Astrocyte of the hippocampus (primary cell): Measurements from ENCODE around the gene SH3RF1.

Source experiments
- DNase-seq: peaks from one replicate; pipeline ENCODE4 v3.0.0; 2011; ENCODE audit warnings: low read depth, low spot score

The SH3RF1 gene

DNA sequence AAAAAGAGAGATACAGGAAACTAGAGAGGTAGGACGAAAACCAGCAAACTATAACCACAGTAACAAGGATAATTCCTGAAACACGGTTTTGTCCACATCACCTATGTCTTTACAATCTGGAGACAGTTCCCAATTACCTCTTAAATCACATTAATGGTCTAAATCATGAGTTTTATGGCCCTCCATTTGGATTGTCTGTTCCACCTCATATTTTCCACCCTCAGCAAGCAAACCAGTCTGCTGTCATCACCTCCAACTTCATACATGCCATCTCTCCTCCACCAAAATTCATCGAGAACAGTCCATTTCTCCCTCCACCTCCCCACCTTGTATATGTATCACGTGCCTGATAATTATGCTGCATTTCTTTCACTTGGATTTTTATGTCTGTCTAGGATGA, 107.3 kb downstream of the SH3RF1 start:
- no peak for DNase-seq

DNA sequence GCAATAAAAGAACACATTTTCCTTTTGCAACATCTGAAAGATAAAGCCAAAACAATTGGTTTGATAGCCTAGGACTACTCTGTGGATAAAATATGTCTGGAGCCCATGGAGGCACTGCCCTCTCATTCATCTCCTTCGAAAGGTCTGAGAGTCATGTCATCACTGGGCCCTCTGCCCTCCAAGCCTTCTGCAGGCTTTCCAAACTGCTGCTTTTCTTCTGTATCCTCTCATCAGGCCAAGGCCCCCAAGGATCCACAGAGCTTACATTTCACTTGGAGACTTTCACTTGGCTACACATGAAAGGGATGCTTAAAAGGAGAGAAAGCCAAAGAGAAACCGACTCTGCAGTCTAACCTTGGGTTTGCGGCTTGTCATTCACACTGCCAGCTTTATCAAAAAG, 109.9 kb downstream of the SH3RF1 start:
- DNase-seq: peak; percentile 69

DNA sequence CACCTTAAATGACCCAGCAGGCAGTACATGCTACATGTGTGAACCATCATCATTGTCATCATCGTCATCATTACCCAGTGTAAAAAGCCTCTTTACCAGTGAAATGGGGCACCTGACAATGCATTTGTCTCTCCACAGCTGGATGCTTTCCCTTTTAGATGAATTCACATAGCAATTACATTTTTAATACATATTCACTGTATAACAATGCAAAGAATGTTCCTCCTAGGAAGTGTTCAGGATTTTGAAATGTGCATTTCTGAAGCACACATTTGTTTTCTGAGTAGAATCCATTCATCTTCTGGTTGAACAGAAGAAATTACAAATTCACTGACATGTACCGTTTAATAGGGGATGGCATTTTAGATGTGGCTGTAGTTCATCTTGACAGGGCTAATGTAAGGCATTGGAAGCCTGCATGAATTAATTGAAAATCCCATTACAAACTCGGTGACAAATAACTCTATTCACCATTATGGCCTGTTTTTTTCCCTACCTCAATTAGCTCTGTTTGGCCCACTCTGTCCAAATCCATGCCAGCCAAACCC, 111.1 kb downstream of the SH3RF1 start:
- peak; percentile 58 for DNase-seq

DNA sequence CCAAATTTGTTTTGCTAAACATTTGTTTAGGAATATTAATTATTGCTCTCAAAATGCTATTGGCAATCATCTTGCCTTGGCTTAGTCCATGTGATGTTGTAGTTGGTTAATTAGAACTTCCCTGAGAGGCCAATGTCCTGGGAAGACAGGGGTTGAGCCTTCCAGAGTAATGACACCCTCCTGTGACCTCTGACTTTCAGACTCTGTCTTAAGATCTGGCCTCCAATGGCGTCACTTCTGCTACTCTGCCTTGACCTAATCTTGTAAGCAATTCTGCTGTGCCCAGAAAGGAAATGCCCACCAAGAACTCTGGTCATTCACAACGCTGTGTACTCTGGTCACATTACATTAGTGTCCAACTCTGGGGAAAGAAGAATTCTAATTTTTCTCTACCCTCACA, 111.9 kb downstream of the SH3RF1 start:
- DNase-seq: no peak

DNA sequence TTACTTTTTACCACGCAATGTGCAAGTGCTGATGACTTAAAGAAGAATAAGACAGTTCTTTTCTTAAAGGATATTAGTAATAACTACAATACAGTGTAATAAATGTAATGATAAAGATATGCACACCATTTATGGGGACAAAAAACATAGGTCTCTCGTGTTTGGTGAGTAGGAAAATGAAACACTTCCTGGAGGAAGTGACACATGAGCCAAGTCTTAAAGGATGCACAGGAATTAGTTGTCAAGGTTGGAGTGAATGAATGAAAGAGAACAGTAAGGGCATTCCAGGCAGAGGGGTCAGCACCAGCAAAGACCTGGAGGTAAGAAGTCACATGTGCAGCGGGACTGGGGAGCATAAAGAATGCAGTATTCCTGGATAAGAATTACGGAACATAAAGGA, 112.7 kb downstream of the SH3RF1 start:
- no peak for DNase-seq

DNA sequence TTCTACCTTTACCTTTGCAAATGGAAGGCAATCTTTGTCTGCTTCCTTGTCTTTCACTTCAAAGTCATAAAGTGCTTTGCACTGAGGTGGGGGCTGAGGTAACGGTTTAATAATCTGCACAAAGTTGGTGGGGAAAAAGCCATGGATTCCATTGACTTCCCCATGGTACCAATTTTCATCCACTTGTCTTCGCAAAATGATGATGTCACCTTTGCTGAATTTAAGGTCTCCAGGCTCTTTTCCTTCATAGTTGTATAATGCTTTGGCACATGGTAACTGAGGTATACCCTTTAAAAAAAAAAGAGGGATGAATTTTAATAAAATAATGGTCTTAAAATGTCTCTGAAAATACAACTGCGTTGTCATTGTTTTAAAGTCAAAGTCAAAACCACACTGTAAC, 114.4 kb downstream of the SH3RF1 start:
- no peak for DNase-seq

DNA sequence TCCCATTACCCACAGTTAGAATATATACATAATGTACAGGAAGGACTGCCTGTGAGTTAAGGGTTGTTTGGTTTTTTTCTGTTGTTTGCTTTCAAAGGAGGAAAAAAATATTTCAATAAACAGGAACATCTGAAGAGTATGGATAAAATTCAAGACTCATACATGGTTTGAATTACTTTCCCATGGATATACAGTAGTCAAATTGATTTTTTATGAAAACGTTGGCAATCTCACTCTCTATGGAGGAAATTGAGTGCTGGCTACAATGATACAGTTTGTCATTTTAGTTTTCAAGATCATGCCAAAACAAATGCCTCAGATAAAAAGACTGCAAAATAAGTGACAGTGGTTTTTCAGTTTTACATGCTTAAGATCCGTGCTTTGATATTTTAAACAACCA, 116.6 kb downstream of the SH3RF1 start:
- DNase-seq: no peak

DNA sequence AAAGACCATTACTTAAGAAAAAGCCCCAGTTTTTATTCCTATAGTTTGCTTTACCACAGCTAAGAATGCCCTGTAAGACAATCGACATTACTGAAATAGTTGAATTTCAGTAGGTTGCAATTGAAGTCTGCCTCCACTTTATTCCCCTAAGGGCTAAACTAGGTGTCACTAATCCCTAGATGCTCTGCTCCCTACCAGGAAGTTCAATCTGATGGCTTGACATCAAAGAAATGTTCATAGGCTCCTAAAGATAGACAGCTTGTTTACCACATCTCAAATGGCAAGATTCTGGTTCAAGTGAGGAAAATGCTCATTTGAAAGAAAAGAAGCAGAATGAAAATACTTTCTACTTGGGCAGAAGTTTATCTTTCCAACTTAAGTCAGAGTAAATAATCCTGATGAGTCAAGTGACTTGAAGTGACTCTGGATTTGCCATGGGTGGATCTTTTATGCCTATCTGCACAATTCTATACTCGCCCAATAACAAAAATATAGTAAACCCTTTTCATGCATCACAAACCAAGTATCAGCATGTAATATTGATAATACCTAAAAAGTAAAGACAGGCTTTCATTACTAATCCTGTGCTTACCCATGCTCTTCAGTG, 117.2 kb downstream of the SH3RF1 start:
- no peak for DNase-seq

DNA sequence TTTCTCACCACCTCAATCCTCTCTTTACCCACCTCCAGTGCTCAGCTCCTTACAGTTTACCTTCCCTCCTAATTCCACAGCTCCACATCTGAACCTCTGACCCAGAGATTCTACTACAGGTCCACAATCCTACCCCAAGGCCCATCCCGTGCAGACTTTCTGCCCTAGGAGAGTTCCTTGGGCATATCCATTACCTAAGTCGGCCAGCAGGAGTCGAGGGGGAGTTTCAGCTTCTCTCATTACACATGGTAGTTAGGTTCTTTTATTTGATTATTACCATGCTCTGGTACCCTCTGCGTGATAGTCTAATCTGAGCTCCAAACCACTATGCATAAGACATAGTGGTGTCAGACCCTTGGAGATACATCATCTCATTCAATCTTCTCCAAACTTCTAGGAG, 117.9 kb downstream of the SH3RF1 start:
- no peak for DNase-seq

DNA sequence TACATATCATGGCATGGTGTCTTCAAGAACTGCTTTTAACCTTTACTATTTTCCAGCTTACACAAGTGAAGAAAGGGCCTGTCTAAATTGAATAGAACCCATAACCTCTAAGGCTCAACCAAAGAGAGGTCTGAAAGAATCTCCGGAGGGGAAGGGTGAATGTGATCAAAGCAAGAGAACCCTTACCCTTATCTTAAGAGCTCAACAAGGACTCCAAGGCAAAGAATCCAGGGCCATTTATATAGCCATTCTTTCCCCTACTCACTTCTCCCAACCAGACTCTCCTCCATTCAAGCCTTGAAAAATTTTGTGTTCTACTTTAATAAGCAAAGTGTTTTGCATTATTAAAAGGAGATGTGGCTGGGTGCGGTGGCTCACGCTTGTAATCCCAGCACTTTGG, 118.7 kb downstream of the SH3RF1 start:
- DNase-seq: no peak

DNA sequence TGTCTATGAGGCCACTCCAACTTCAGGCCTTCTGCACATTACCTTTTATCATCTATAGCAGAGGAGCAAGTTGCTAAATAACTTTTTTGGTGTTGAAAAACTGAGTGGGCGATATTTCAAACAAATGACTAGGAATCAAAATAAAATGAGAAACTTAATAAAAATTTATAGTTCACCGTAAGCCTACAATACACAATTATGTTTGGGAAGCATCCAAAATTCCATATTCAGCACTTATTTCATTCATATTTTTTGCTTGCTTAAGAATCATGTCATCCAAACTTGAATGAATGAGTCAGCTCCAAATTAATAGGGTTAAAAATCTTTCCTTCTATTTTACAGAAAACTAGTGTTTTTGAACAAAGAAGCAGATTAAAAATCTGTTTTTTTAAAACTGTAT, 119.1 kb downstream of the SH3RF1 start:
- no peak for DNase-seq

DNA sequence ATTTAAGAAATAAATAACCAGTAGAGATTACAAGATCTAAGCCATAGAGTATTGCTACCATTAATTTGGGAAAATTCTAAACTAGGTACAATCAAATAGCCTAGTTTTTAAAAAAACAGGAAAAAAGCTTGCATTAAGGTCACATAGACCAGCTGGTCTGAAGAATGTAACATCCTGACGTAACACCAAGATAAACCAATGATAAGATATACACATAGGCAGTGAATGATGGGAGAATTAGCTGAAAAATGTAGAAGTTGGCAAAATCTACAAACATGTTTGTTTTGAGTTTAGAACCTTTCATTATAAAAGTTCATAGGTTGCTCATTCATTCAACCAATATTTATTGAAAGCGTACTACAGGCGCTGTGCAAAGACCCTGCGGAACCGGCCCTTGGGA, 120.0 kb downstream of the SH3RF1 start:
- no peak for DNase-seq

DNA sequence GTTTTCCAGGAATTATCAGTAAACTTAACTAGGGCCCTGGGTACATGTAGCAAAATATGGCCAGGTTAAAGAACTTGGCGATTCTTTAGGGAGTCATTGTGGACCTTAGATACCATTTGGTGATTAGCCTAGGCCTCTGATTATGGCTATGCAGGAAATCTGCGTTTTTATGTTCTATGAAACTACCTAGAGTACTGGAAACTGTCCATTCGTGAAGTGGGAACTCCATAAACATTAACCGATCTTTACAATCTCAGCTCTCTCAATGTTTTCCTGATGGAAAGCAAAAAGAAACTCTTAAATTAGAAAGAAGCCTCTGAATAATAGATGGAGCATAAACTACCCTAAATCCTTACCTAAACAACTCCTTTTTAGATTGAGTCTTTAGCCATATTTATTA, 121.9 kb downstream of the SH3RF1 start:
- no peak for DNase-seq

DNA sequence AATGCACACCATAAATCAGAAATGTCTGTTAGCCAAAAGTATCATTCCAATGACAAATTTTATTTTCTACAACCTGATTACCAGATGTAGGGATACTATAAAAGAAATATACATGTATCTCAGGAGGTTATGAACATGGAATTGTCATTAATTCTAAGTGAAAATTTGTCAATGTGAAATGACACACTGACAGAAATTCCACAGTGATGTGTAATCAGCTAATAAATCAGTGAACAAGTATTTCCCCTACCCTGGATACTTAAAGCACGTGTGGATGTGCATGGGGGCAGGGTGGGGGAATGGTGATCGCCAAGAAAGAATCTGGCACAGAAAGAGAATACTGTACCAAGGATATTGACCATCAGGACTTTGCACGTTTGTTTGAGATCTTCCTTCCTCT, 123.6 kb downstream of the SH3RF1 start:
- DNase-seq: peak; percentile 27

DNA sequence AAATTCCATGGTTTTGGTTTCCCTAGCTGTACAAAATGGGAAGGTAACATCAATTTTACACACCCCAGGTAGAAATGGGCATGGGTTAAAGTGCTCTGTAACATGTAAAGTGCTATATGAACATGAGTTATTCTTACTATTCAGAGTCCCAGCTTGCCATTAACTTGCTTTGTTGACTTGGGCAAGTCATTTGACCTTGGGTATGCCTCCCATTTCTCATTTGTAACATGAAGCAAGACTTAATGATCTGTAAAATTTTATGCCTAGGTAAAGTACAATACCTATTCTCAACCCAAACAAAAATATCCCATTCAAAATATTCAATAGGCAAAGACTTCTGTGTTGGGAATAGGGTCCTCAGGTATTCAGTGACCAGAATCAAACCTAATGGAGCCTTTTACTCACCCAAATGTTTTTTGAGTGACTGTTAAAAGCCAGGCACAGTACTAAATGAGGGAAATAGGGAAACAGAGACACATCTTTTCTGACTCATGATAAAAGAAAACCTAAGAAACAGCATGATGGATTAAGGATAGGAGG, 126.6 kb downstream of the SH3RF1 start:
- DNase-seq: no peak

DNA sequence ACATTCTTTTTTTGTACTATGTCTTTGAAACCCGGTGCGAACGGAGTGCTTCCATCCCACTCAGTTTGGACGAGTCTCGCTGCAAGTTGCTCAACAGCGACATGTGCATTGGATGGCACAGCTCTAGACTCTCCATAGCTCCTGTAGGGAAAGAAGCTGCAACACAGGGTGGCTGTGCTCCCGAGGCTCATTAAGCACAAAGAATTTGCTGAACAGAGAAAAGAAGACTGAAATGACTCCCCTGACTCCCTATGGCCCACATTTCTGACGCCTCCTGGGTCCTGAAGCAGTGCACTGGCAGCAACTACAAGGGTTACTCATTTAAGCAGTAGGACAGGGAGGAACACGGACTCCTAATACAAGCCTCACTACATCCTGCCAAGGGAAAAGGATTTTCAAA, 127.4 kb downstream of the SH3RF1 start:
- no peak for DNase-seq

DNA sequence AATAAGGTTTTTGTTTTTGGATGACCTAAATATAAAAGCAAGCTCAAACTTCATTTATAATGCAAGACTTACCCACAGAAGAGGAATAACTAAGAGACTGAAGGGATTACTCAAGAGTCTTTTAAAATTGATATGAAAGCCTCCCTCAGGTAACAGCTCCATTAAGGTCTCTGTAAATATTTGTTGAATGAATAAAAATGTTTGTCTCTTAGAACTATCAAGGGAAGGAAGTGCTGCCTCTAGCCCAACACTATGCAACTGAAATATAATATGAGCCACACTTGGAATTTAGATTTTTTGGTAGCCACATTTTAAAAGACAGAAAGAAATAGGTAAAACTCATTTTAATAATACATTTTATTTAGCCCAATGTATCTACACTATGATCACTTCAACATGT, 127.8 kb downstream of the SH3RF1 start:
- DNase-seq: no peak

DNA sequence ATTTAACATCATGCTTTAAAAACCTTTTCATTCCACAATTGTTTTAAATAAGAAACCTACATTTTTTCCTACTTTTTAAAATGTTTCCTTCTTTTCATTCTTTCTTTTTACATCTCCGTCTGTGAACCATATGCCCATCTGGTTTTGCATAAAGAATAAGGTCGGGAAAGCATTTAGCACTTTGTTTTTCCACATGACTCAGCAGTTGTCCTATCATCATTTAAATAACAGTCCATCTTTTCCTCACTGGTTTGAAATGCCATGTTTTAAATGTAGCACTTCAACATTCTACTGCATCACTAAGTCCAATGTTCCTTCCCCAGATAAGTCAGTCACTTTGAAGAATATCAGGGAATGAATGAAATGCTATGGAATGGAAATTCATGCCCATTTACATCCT, 128.4 kb downstream of the SH3RF1 start:
- DNase-seq: no peak

DNA sequence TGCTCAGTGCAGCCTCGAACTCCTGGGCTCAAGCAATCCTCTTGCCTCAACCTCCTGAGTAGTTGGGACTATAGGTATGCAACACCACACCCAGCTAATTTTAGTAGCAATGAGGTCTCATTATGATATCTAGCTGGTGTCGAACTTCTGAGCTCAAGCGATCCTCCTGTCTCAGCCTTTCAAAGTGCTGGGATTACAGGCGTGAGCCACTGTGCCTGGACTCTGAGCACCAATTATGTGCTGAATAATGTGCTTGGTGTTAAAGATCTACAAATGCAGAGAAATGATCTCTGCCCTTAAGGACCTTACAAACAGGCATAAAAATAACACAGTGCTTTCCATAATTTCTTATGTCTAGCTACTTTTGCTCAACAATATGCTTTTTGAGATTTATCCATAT, 131.7 kb downstream of the SH3RF1 start:
- DNase-seq: no peak

DNA sequence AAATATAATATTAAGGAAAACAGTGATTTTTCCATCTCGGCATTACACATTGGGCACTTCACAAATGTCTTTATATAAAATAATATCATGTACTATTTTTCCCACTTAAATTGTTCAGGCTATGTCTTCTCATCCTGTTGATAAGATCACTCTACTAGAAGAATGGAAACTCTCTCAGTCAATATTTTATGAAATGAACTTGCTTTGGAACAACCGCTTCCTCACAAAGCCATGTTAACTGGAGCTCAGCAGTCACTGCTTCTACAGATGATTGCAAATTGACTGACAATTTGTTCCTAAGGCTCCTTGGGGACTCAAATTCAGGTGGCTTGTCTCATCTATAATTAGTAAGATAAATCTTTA, 133.2 kb downstream of the SH3RF1 start:
- DNase-seq: no peak

DNA sequence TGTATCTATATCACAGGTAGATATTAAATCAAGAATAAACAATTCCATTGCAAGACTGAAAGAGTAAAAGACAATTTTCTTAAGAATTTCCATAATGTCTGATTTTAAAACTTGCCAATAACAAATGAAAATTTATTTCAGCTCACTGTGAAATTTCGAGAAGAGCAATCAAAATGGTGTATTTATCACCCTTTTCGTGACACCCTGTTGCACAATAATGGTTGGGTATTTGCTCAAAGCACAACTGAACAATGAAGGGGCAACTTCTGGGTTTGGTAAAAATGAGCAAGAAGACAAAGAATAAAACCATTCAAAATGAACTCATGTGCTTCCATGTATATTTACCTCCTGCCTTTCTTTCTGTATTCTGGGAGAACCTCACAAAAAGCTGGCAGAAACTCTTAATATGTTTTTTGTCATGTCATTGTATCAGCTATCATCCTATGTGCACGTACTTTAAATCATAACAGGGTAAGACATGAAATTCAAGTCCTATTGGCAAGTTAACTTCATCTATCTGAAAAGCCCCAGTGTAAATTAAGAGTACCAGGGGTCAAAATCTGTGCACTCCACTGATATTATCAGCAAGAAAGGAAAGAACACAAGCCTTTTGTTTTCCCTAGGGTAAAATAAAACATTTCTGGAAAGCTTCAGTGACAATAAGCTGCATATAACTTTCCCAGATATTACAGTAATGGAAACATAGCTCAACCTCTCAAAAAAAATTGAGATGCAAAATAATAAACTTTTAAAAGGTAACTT, 133.8 kb downstream of the SH3RF1 start:
- no peak for DNase-seq

DNA sequence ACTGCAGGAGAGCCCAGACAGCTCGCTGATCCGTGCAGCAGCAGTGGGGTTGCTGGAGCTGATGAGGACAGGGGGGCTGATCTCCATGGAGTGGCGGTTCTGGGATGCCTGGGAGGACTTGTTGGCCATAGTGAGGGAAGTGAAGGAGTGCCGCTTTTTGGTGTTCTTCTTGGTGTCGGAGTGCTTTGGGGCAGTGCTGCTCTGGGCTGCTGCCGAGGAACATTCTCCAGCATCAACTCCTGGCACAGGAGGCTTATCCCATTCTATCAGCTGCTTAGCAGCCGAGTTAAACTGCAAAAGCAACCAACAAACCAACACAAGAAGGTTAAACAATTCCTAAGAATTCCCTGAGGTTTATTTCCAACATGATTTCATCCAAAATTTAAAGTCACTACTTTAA, 134.4 kb downstream of the SH3RF1 start:
- DNase-seq: no peak

DNA sequence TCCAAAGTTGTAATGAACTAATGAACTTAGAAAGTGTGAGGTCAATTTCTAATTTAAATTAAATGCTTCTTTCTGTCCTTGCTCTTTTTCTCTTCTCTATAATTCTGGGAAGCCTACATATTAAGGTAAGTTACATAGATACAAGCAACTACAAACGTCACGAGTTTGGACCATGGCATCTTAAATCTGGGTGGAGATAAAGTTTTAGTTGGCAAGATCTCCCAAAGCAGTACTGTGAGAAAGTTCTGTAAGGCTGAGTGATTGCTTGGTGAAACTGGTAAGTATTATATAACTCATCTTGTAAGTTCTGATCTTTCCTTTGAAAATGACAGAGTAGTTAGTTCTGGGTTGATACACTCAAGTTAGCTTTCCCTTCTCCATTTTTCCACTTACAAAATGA, 135.0 kb downstream of the SH3RF1 start:
- no peak for DNase-seq
